ENCODE results near the gene C1orf174. TPM values are rescaled to one million over a fixed set of nuclear protein-coding genes. Genes with fewer than 3 reads are reported as not detected.

C1orf174 gene
- total RNA-seq, 1 donor from 2014 or later = 21.4 TPM

Other genes starting within 250 kb of the C1orf174 start
- under 0.01 TPM in 1 of 2 replicates, not detected in the other for gene TP73, start 247.8 kb downstream of the C1orf174 start, total RNA-seq
- gene CCDC27, start 147.8 kb downstream of the C1orf174 start, total RNA-seq = not detected in 2 replicates
- 0.39 and 0.51 TPM in 2 replicates for gene SMIM1, start 127.5 kb downstream of the C1orf174 start, total RNA-seq
- 20.2 and 24.5 TPM in 2 replicates for gene LRRC47, start 103.8 kb downstream of the C1orf174 start, total RNA-seq
- gene CEP104, start 43.1 kb downstream of the C1orf174 start, total RNA-seq = 12.2 and 20.6 TPM in 2 replicates
- 11.2 and 11.4 TPM in 2 replicates for gene DFFB, start 42.8 kb downstream of the C1orf174 start, total RNA-seq

Measured in dermis microvascular lymphatic vessel endothelial cell (primary cell).